CD14-positive monocyte (primary cell): ENCODE measurements around the gene MICOS13. TPM values are rescaled to one million over a fixed set of nuclear protein-coding genes. Genes with fewer than 3 reads are reported as not detected.

ENCODE experiments used
- DNase-seq, 3 donors: peaks; one replicate each; pipeline ENCODE4 v3.0.0-alpha.2; 2011 to 2022
- H2AFZ ChIP-seq: 2 replicates; pipeline ENCODE4 v1.6.0; 2012; ENCODE audit warnings: mild to moderate bottlenecking, low read depth, low read length, inconsistent platforms; ENCODE audit not compliant: insufficient read depth, poor library complexity, severe bottlenecking
- H3K27ac ChIP-seq, 2 donors: 1 replicate in 1 of 2; 2 replicates in 1 of 2; pipeline ENCODE4 v1.5.1; 2012 to 2013; ENCODE audit warnings: low read length in 2 of 2, control low read depth in 1 of 2, inconsistent platforms in 1 of 2, low read depth in 1 of 2, mild to moderate bottlenecking in 1 of 2
- H3K27me3 ChIP-seq, 2 donors: one replicate each; pipeline versions ENCODE4 v1.6.0 to v1.6.1; 2011 to 2013; ENCODE audit warnings: low read length in 2 of 2; ENCODE audit not compliant: control insufficient read depth in 2 of 2, insufficient read depth in 2 of 2
- H3K36me3 ChIP-seq, 2 donors: replicated peaks in 1 of 2; 1 replicate in 1 of 2; 2 replicates in 1 of 2; pipeline versions ENCODE4 v1.5.1 to v1.6.1; 2012 to 2013; ENCODE audit warnings: low read length in 2 of 2, control low read depth in 1 of 2, inconsistent platforms in 1 of 2, mild to moderate bottlenecking in 1 of 2; ENCODE audit not compliant: insufficient read depth in 2 of 2, control insufficient read depth in 1 of 2
- H3K4me1 ChIP-seq, 2 donors: 1 replicate in 1 of 2; 2 replicates in 1 of 2; pipeline versions ENCODE4 v1.5.1 to v1.6.1; 2012 to 2013; ENCODE audit warnings: low read length in 2 of 2, control low read depth in 1 of 2, inconsistent platforms in 1 of 2, mild to moderate bottlenecking in 1 of 2, moderate library complexity in 1 of 2; ENCODE audit not compliant: insufficient read depth in 2 of 2, control insufficient read depth in 1 of 2
- H3K4me2 ChIP-seq: replicated peaks from 2 replicates; pipeline ENCODE3; 2012; ENCODE audit warnings: low read length, moderate library complexity, mild to moderate bottlenecking; ENCODE audit not compliant: poor library complexity, severe bottlenecking; ENCODE audit errors: extremely low read depth
- H3K4me3 ChIP-seq, 3 experiments: fragments of 200-600 bp in 1 of 3; sonication (generic) in 1 of 3; replicated peaks in 1 of 3; 1 replicate in 2 of 3; 2 replicates in 1 of 3; pipeline ENCODE4 v1.5.1; 2011 to 2013; ENCODE audit warnings: low read length in 3 of 3, mild to moderate bottlenecking in 3 of 3, control low read depth in 2 of 3, low read depth in 2 of 3, inconsistent platforms in 1 of 3, moderate library complexity in 1 of 3
- H3K79me2 ChIP-seq: 2 replicates; pipeline ENCODE4 v1.6.0; 2012; ENCODE audit warnings: mild to moderate bottlenecking, control low read depth, inconsistent platforms, low read length, moderate library complexity; ENCODE audit not compliant: insufficient read depth
- H3K9ac ChIP-seq: 2 replicates; pipeline ENCODE4 v1.6.0; 2017; ENCODE audit warnings: low read length, mild to moderate bottlenecking; ENCODE audit not compliant: insufficient read depth, poor library complexity, severe bottlenecking
- H3K9me3 ChIP-seq, 2 donors: replicated peaks in 1 of 2; 1 replicate in 1 of 2; 2 replicates in 1 of 2; pipeline versions ENCODE4 v1.5.1 to v1.6.1; 2012 to 2013; ENCODE audit warnings: low read length in 2 of 2, control low read depth in 1 of 2; ENCODE audit not compliant: control insufficient read depth in 1 of 2, insufficient read depth in 1 of 2
- H4K20me1 ChIP-seq: 2 replicates; pipeline ENCODE4 v1.6.0; 2012; ENCODE audit warnings: mild to moderate bottlenecking, low read length, control low read depth, moderate library complexity; ENCODE audit not compliant: insufficient read depth
- H3K27ac Mint-ChIP-seq, 7 donors: one replicate each; pipeline ENCODE4 v1.8.0; 2020; ENCODE audit warnings: mild to moderate bottlenecking in 7 of 7, mixed read lengths in 7 of 7, moderate library complexity in 6 of 7, inconsistent platforms in 2 of 7
- H3K27me3 Mint-ChIP-seq, 3 donors: one replicate each; pipeline ENCODE4 v1.8.0; 2021 to 2022; ENCODE audit warnings: low read depth in 3 of 3, mild to moderate bottlenecking in 3 of 3, mixed read lengths in 3 of 3, moderate library complexity in 3 of 3, inconsistent platforms in 1 of 3
- H3K36me3 Mint-ChIP-seq, 2 donors: one replicate each; pipeline ENCODE4 v1.8.0; 2020; ENCODE audit warnings: mixed read lengths in 2 of 2, inconsistent platforms in 1 of 2, mild to moderate bottlenecking in 1 of 2
- H3K4me1 Mint-ChIP-seq: one replicate; pipeline ENCODE4 v1.8.0; 2020; ENCODE audit warnings: mild to moderate bottlenecking, mixed read lengths
- H3K4me3 Mint-ChIP-seq, 2 donors: one replicate each; pipeline ENCODE4 v1.8.0; 2020; ENCODE audit warnings: mild to moderate bottlenecking in 2 of 2, mixed read lengths in 2 of 2, moderate library complexity in 1 of 2
- H3K9me3 Mint-ChIP-seq, 7 donors: one replicate each; pipeline ENCODE4 v1.8.0; 2020 to 2022; ENCODE audit warnings: mixed read lengths in 7 of 7, mild to moderate bottlenecking in 6 of 7, moderate library complexity in 6 of 7, inconsistent platforms in 2 of 7
- CTCF ChIP-seq: fragments of 200-600 bp; IDR thresholded peaks from one replicate; pipeline ENCODE4 v1.8.0; 2022; ENCODE audit warnings: antibody characterized with exemption, mild to moderate bottlenecking
- WGBS: methylation state at CpG from one replicate; pipeline ENCODE4 v1.1.5; 2013; ENCODE audit warnings: missing lambda C conversion rate; ENCODE audit not compliant: insufficient coverage; 5-methylcytosine and 5-hydroxymethylcytosine counted together
- intact Hi-C, 2 donors: fragments of 100-400 bp; cut with micrococcal nuclease; formaldehyde crosslinking; loops; one replicate each; pipeline versions ENCODE4 v1.15.0 to v1.15.1; 2023
- polyA plus RNA-seq, 3 donors: library from polyadenylated mRNA; depleted of rRNA in 1 of 3; unstranded in 2 of 3; stranded (reverse) in 1 of 3; fragments of 300-500 nt in 2 of 3; fragments of >200 nt in 1 of 3; fragmentation: Illumina TruSeq in 2 of 3; gene quantifications; 1 replicate in 2 of 3; 2 replicates in 1 of 3; pipeline ENCODE4 v1.2.3, GENCODE V29; 2012 to 2021

The MICOS13 gene
- polyA plus RNA-seq, 3 donors: 22.5 to 82.7 (median 78.6) TPM

- no peaks in the 10 kb centered on the region for H3K36me3 Mint-ChIP-seq
- H3K4me3 Mint-ChIP-seq: peak overlapping the region in 1 of 2 donors; percentile 32
- Histone ChIP-seq H3K4me2 (no peak overlapping the region), H3K4me3 (no peak overlapping the region), H4K20me1 (no peaks in the 10 kb centered on the region), H3K27ac (no peak overlapping the region), H3K36me3 (no peaks in the 10 kb centered on the region), H3K27me3 (no peaks in the 10 kb centered on the region), H3K79me2 (peaks cover 8% of the 10 kb centered on the region), H3K9me3 (no peaks in the 10 kb centered on the region), H3K9ac (no peak overlapping the region), H2AFZ (no peak overlapping the region), H3K4me1 (peaks cover 21 to 32% of the 10 kb centered on the region in 2 donors)
- intact Hi-C loops: loop anchor here (10.0 kb wide), 3 partner anchors 113 to 693 kb away; partner anchors contain the start of genes ALKBH7 (in 1 of the 2), DUS3L (in 1 of the 2), NDUFA11 (in 1 of the 2) and PSPN (in 1 of the 2)
- peak overlapping the region in 1 of 7 donors; percentile 15 for H3K27ac Mint-ChIP-seq
- WGBS: 89% methylated on average over 3 of the region's 3 CpGs
- no peak for TF ChIP-seq CTCF
- peaks cover 24% of the 10 kb centered on the region for H3K4me1 Mint-ChIP-seq
- peaks cover 0 to 2% (median 0%) of the 10 kb centered on the region in 7 donors for H3K9me3 Mint-ChIP-seq
- DNase-seq: no peak
- H3K27me3 Mint-ChIP-seq: peaks cover 0 to 5% (median 5%) of the 10 kb centered on the region in 3 donors
Observed at GRCh38 chr19:5682107-5682482, 1.8 kb upstream of the MICOS13 start.

GRCh38 chr19:5681391-5682106 is 1.2 kb upstream of the MICOS13 start:
- H3K36me3 ChIP-seq: no peaks in the 10 kb centered on the region
- peaks cover 0 to 2% (median 0%) of the 10 kb centered on the region in 7 donors for H3K9me3 Mint-ChIP-seq
- no peak for DNase-seq
- peaks cover 0 to 5% (median 5%) of the 10 kb centered on the region in 3 donors for H3K27me3 Mint-ChIP-seq
- H3K4me1 Mint-ChIP-seq: peaks cover 23% of the 10 kb centered on the region
- H3K4me2 ChIP-seq: peak overlapping the region; percentile 92
- H3K9ac ChIP-seq: peak overlapping the region; percentile 91
- H3K79me2 ChIP-seq: peaks cover 8% of the 10 kb centered on the region
- intact Hi-C loops: loop anchor here (2.0 to 10.0 kb wide), 4 partner anchors 59 to 693 kb away; partner anchors contain the start of genes ALKBH7 (in 1 of the 2), DUS3L (in 1 of the 2), NDUFA11 (in 1 of the 2) and PSPN (in 1 of the 2)
- H3K36me3 Mint-ChIP-seq: no peaks in the 10 kb centered on the region
- H3K27ac Mint-ChIP-seq: peak overlapping the region in 6 of 7 donors; percentile 5 to 84 (median 50)
- H3K4me3 Mint-ChIP-seq: peak overlapping the region; percentile 25 to 88
- WGBS: 69% methylated on average over 14 of the region's 17 CpGs
- no peaks in the 10 kb centered on the region for H3K27me3 ChIP-seq
- no peaks in the 10 kb centered on the region for H3K9me3 ChIP-seq
- peaks cover 21 to 27% of the 10 kb centered on the region in 2 donors for H3K4me1 ChIP-seq
- H2AFZ ChIP-seq: peak overlapping the region; percentile 96
- peak overlapping the region in 2 of 3 experiments; percentile 95 to 99 for H3K4me3 ChIP-seq
- no peak for TF ChIP-seq CTCF
- H4K20me1 ChIP-seq: no peaks in the 10 kb centered on the region
- no peak overlapping the region for H3K27ac ChIP-seq
